Fibroblast of lung (primary cell): ENCODE data around the gene MYO7A. TPM values are rescaled to one million over a fixed set of nuclear protein-coding genes. Genes with fewer than 3 reads are reported as not detected.

Source experiments
- DNase-seq, 2 donors: peaks; one replicate each; pipeline versions ENCODE4 v3.0.0 to v3.0.0-alpha.2; 2010; ENCODE audit warnings: low read depth in 2 of 2
- H2AFZ ChIP-seq: 2 replicates; pipeline ENCODE4 v1.5.1; 2012; ENCODE audit warnings: low read length, control low read depth, inconsistent platforms
- H3K27ac ChIP-seq: 2 replicates; pipeline ENCODE4 v1.5.1; 2011; ENCODE audit warnings: low read length, control low read depth; ENCODE audit not compliant: insufficient read depth
- H3K27me3 ChIP-seq: 2 replicates; pipeline ENCODE4 v1.5.1; 2011; ENCODE audit warnings: mild to moderate bottlenecking, low read length; ENCODE audit not compliant: control insufficient read depth, insufficient read depth
- H3K36me3 ChIP-seq: 2 replicates; pipeline ENCODE4 v1.5.1; 2011; ENCODE audit warnings: low read length; ENCODE audit not compliant: control insufficient read depth, insufficient read depth
- H3K4me1 ChIP-seq: 2 replicates; pipeline ENCODE4 v1.5.1; 2011; ENCODE audit warnings: low read length; ENCODE audit not compliant: control insufficient read depth, insufficient read depth; ENCODE audit errors: extremely low read depth
- H3K4me2 ChIP-seq: 2 replicates; pipeline ENCODE4 v1.5.1; 2011; ENCODE audit warnings: low read length, control low read depth; ENCODE audit not compliant: insufficient read depth; ENCODE audit errors: extremely low read depth
- H3K4me3 ChIP-seq, 4 experiments: fragments of 200-600 bp in 1 of 4; sonication (generic) in 1 of 4; replicated peaks in 1 of 4; 2 replicates each; pipeline ENCODE4 v1.5.1; 2011 to 2016; ENCODE audit warnings: low read length in 4 of 4, low read depth in 3 of 4, mild to moderate bottlenecking in 3 of 4, control low read depth in 2 of 4, inconsistent platforms in 1 of 4, mixed read lengths in 1 of 4; ENCODE audit not compliant: insufficient read depth in 1 of 4; ENCODE audit errors: control extremely low read depth in 1 of 4
- H3K79me2 ChIP-seq: 2 replicates; pipeline ENCODE4 v1.5.1; 2012; ENCODE audit warnings: mild to moderate bottlenecking, low read length, inconsistent platforms; ENCODE audit not compliant: control insufficient read depth, insufficient read depth
- H3K9ac ChIP-seq: 2 replicates; pipeline ENCODE4 v1.5.1; 2011; ENCODE audit warnings: mild to moderate bottlenecking, low read length, control low read depth; ENCODE audit not compliant: insufficient read depth
- H3K9me3 ChIP-seq: 2 replicates; pipeline ENCODE4 v1.5.1; 2012; ENCODE audit warnings: low read depth, low read length; ENCODE audit not compliant: control insufficient read depth, insufficient read depth
- H4K20me1 ChIP-seq: 2 replicates; pipeline ENCODE4 v1.5.1; 2011; ENCODE audit warnings: low read length; ENCODE audit not compliant: control insufficient read depth, insufficient read depth; ENCODE audit errors: extremely low read depth
- EZH2 ChIP-seq: IDR thresholded peaks from 2 replicates; pipeline ENCODE4 v1.5.1; 2012; ENCODE audit warnings: low read length, control low read depth, mild to moderate bottlenecking; ENCODE audit errors: missing control alignments
- polyA plus RNA-seq, 2 donors: library from polyadenylated mRNA; depleted of rRNA in 1 of 2; stranded (reverse) in 1 of 2; unstranded in 1 of 2; fragments of >200 nt; gene quantifications; 2 replicates each; pipeline ENCODE4 v1.2.1, GENCODE V29; 2011 to 2012; ENCODE audit warnings: missing spikeins in 1 of 2
- total RNA-seq: library from RNA; depleted of rRNA; stranded (reverse); fragments of >200 nt; gene quantifications from 2 replicates; pipeline ENCODE4 v1.2.1, GENCODE V29; 2014
- TF ChIP-seq, protein P1 (sequence below), 2 donors: IDR thresholded peaks in 1 of 2; conservative IDR thresholded peaks in 1 of 2; 1 replicate in 1 of 2; 2 replicates in 1 of 2; pipeline ENCODE4 v1.5.1; 2011 to 2012; ENCODE audit warnings: low read length in 2 of 2, control low read depth in 1 of 2, inconsistent platforms in 1 of 2, low read depth in 1 of 2, mild to moderate bottlenecking in 1 of 2

Gene MYO7A
- total and polyA plus RNA-seq, 2 donors (not counting 1 experiment from before 2014, with no cell fraction given), result 0.01 to 0.33 TPM

DNA sequence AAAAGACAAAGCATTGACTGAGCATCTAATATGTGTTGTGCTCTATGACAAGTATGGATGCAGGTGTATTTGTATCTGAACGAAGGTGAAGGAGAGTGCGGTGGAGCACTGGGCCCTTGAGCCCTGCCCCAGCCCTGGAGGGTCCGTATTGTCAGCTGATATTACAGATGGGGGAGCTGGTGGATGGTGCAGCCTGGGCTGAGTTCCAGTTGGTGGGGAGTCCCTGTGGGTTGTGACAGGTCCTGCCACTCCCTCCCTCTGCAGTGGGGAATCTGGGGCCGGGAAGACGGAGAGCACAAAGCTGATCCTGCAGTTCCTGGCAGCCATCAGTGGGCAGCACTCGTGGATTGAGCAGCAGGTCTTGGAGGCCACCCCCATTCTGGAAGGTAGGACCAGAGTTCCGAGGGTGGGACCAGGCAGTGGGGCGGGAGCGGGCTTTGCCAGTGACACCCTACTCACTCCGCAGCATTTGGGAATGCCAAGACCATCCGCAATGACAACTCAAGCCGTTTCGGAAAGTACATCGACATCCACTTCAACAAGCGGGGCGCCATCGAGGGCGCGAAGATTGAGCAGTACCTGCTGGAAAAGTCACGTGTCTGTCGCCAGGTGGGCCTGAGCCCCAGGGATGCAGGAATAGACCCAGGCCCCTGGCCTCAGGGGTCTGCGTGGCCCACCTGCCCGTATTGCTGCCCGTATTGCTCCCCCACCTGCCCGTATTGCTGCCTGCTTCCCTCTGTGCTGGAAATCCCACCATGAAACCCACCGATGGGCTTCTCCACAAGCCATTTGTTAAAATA is 28.6 kb downstream of the MYO7A start:
- Histone ChIP-seq H3K4me3 (no peak overlapping the region), H3K79me2 (no peaks in the 10 kb centered on the region), H3K27ac (no peak overlapping the region), H3K4me2 (no peak overlapping the region), H3K27me3 (no peaks in the 10 kb centered on the region), H3K4me1 (no peaks in the 10 kb centered on the region), H2AFZ (no peak overlapping the region), H3K36me3 (no peaks in the 10 kb centered on the region), H3K9me3 (no peaks in the 10 kb centered on the region), H3K9ac (no peak overlapping the region), H4K20me1 (no peaks in the 10 kb centered on the region)
- no peak for DNase-seq
- TF ChIP-seq, protein P1, sequence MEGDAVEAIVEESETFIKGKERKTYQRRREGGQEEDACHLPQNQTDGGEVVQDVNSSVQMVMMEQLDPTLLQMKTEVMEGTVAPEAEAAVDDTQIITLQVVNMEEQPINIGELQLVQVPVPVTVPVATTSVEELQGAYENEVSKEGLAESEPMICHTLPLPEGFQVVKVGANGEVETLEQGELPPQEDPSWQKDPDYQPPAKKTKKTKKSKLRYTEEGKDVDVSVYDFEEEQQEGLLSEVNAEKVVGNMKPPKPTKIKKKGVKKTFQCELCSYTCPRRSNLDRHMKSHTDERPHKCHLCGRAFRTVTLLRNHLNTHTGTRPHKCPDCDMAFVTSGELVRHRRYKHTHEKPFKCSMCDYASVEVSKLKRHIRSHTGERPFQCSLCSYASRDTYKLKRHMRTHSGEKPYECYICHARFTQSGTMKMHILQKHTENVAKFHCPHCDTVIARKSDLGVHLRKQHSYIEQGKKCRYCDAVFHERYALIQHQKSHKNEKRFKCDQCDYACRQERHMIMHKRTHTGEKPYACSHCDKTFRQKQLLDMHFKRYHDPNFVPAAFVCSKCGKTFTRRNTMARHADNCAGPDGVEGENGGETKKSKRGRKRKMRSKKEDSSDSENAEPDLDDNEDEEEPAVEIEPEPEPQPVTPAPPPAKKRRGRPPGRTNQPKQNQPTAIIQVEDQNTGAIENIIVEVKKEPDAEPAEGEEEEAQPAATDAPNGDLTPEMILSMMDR (conservative IDR thresholded peaks at IDR 0.05 in 1 of 2, IDR thresholded peaks at IDR 0.05 in 1 of 2; ENCODE audit: low read depth in 1 of 2, low read length in 2 of 2), result no peak
- no peak for TF ChIP-seq EZH2

DNA sequence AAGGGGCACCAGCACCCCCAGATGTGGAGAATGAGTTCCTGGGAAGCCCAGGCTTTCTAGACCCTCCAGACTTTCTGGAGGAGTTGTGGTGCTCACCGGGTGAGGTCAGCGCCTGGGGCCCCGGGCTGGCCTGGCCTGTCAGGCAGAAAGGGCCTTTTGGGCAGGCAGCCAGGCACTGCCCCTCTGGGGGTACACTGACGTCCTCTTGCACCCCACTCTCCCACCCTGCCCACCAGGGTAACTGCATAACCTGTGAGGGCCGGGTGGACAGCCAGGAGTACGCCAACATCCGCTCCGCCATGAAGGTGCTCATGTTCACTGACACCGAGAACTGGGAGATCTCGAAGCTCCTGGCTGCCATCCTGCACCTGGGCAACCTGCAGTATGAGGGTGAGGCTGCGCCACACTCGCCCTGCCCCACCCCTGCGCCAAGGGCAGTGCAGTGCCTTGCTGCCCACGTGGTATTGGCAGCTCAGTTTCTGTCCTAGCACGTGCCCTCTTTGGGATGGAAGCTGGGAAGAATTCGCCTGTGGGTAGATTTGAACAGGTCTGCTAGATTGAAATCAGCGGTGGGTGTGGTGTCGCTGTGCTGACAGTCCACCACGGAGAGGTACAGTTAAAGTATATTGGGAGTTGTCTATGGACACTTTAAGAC is 30.1 kb downstream of the MYO7A start:
- H3K27ac ChIP-seq, result no peak overlapping the region
- TF ChIP-seq, protein P1 (conservative IDR thresholded peaks at IDR 0.05 in 1 of 2, IDR thresholded peaks at IDR 0.05 in 1 of 2; ENCODE audit: low read depth in 1 of 2, low read length in 2 of 2), result no peak
- no peak for TF ChIP-seq EZH2
- no peaks in the 10 kb centered on the region for H3K9me3 ChIP-seq
- no peak overlapping the region for H3K4me2 ChIP-seq
- no peak overlapping the region for H3K9ac ChIP-seq
- no peak overlapping the region for H3K4me3 ChIP-seq
- no peaks in the 10 kb centered on the region for H3K79me2 ChIP-seq
- H4K20me1 ChIP-seq, result no peaks in the 10 kb centered on the region
- H3K36me3 ChIP-seq, result no peaks in the 10 kb centered on the region
- no peaks in the 10 kb centered on the region for H3K27me3 ChIP-seq
- no peaks in the 10 kb centered on the region for H3K4me1 ChIP-seq
- DNase-seq, result no peak
- H2AFZ ChIP-seq, result no peak overlapping the region

DNA sequence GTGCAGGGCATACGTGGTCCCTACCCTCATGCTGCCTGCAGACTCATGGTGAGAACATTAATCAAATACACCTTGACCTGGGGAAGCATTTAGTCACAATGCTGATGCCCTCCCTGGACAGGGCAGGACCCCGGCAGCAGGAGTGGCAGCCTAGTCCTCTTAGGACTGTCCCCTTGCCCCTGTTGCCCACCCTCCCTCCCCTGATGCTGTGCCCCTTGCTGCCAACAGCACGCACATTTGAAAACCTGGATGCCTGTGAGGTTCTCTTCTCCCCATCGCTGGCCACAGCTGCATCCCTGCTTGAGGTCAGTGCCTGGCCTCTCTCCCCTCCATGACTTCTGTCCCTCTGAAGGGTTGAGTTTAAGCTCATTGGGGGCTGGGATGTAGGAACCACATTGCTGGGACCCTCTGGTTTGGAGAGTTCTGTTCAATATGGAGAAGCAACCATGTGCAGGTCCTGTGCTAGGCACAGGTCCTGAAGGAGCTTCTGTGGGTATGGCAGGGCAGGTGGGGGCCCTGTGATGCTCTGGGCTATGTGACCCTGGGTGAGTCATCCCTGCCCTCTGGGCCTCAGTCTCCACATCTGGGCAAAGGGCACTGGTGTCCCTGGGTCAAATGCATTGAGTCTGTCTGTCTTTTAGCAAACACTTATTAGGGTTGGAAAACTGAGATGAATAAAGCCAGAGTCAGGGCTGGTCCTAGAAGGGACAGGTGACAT is 31.3 kb downstream of the MYO7A start:
- H3K79me2 ChIP-seq, result no peaks in the 10 kb centered on the region
- H3K9me3 ChIP-seq, result no peaks in the 10 kb centered on the region
- DNase-seq, result no peak
- no peak overlapping the region for H3K4me3 ChIP-seq
- no peaks in the 10 kb centered on the region for H4K20me1 ChIP-seq
- H3K27ac ChIP-seq, result no peak overlapping the region
- TF ChIP-seq EZH2, result no peak
- TF ChIP-seq, protein P1 (conservative IDR thresholded peaks at IDR 0.05 in 1 of 2, IDR thresholded peaks at IDR 0.05 in 1 of 2; ENCODE audit: low read depth in 1 of 2, low read length in 2 of 2), result no peak
- H3K36me3 ChIP-seq, result no peaks in the 10 kb centered on the region
- H2AFZ ChIP-seq, result no peak overlapping the region
- no peaks in the 10 kb centered on the region for H3K4me1 ChIP-seq
- no peak overlapping the region for H3K9ac ChIP-seq
- H3K27me3 ChIP-seq, result no peaks in the 10 kb centered on the region
- no peak overlapping the region for H3K4me2 ChIP-seq
